H7 (cell line): ENCODE results near the gene VSTM4. TPM values are rescaled to one million over a fixed set of nuclear protein-coding genes. Genes with fewer than 3 reads are reported as not detected.

Source experiments
- DNase-seq: peaks from one replicate; pipeline ENCODE4 v3.0.0; 2012
- H3K27me3 ChIP-seq: 2 replicates; pipeline ENCODE4 v1.6.0; 2011; ENCODE audit warnings: mild to moderate bottlenecking, low read length; ENCODE audit not compliant: control insufficient read depth, insufficient read depth
- H3K36me3 ChIP-seq: replicated peaks from 2 replicates; pipeline ENCODE4 v1.5.1; 2011; ENCODE audit warnings: low read length; ENCODE audit not compliant: control insufficient read depth, insufficient read depth
- H3K4me3 ChIP-seq: 2 replicates; pipeline ENCODE4 v1.5.1; 2011; ENCODE audit warnings: low read depth, mild to moderate bottlenecking, control low read depth, low read length, moderate library complexity; ENCODE audit not compliant: insufficient read depth
- total RNA-seq: library from RNA; depleted of rRNA; stranded (reverse); fragments of >200 nt; shearing (Covaris generic); gene quantifications from 2 replicates; pipeline ENCODE4 v1.2.3, GENCODE V29; 2014; rRNA removed

Gene VSTM4
- 0.31 and 0.44 TPM in 2 replicates for total RNA-seq

- Histone ChIP-seq H3K36me3 (no peaks in the 10 kb centered on the region), H3K4me3 (peak within 1 kb of the TSS; percentile 60), H3K27me3 (peaks cover 13% of the 10 kb centered on the region)
- DNase-seq, result peak; percentile 90
Observed at GRCh38 chr10:49115015-49115795, at the start of gene VSTM4. Gene VSTM4, minus strand, starts transcription at chr10:49115522. Its CDS starts 37 bp downstream, at chr10:49115485.

GRCh38 chr10:49164559-49165188, 49.4 kb upstream of the VSTM4 start:
- peak; percentile 83 for DNase-seq
- Histone ChIP-seq H3K36me3 (no peaks in the 10 kb centered on the region), H3K27me3 (no peaks in the 10 kb centered on the region), H3K4me3 (no peak overlapping the region)

- Histone ChIP-seq H3K4me3 (no peak overlapping the region), H3K27me3 (no peaks in the 10 kb centered on the region)
- no peak for DNase-seq
Observed at GRCh38 chr10:49163741-49164140, 48.4 kb upstream of the VSTM4 start.

GRCh38 chr10:49162761-49163310, 47.5 kb upstream of the VSTM4 start:
- no peak for DNase-seq

More at GRCh38 chr10:49163741-49164140, 48.4 kb upstream of the VSTM4 start:
- H3K36me3 ChIP-seq, result no peaks in the 10 kb centered on the region

GRCh38 chr10:49162063-49162462, 46.7 kb upstream of the VSTM4 start:
- Histone ChIP-seq H3K27me3 (no peaks in the 10 kb centered on the region), H3K4me3 (no peak overlapping the region), H3K36me3 (no peaks in the 10 kb centered on the region)
- no peak for DNase-seq

More at GRCh38 chr10:49162761-49163310, 47.5 kb upstream of the VSTM4 start:
- Histone ChIP-seq H3K27me3 (no peaks in the 10 kb centered on the region), H3K36me3 (no peaks in the 10 kb centered on the region), H3K4me3 (no peak overlapping the region)

- peak; percentile 65 for DNase-seq
- no peaks in the 10 kb centered on the region for H3K27me3 ChIP-seq
- H3K4me3 ChIP-seq, result no peak overlapping the region
- no peaks in the 10 kb centered on the region for H3K36me3 ChIP-seq
Observed at GRCh38 chr10:49161411-49161997, 46.2 kb upstream of the VSTM4 start.

- no peak overlapping the region for H3K4me3 ChIP-seq
- H3K27me3 ChIP-seq, result no peaks in the 10 kb centered on the region
- no peaks in the 10 kb centered on the region for H3K36me3 ChIP-seq
- DNase-seq, result no peak
Observed at GRCh38 chr10:49160814-49161213, 45.5 kb upstream of the VSTM4 start.

GRCh38 chr10:49160110-49160509, 44.8 kb upstream of the VSTM4 start:
- H3K27me3 ChIP-seq, result no peaks in the 10 kb centered on the region
- H3K4me3 ChIP-seq, result no peak overlapping the region
- no peaks in the 10 kb centered on the region for H3K36me3 ChIP-seq
- no peak for DNase-seq

- Histone ChIP-seq H3K27me3 (no peaks in the 10 kb centered on the region), H3K36me3 (no peaks in the 10 kb centered on the region), H3K4me3 (no peak overlapping the region)
- DNase-seq, result no peak
Observed at GRCh38 chr10:49158915-49159314, 43.6 kb upstream of the VSTM4 start.

GRCh38 chr10:49158404-49158803, 43.1 kb upstream of the VSTM4 start:
- Histone ChIP-seq H3K4me3 (no peak overlapping the region), H3K27me3 (no peaks in the 10 kb centered on the region), H3K36me3 (no peaks in the 10 kb centered on the region)
- peak; percentile 61 for DNase-seq

GRCh38 chr10:49157229-49157628, 41.9 kb upstream of the VSTM4 start:
- no peak overlapping the region for H3K4me3 ChIP-seq
- DNase-seq, result no peak
- no peaks in the 10 kb centered on the region for H3K36me3 ChIP-seq
- H3K27me3 ChIP-seq, result no peaks in the 10 kb centered on the region

GRCh38 chr10:49154641-49155040, 39.3 kb upstream of the VSTM4 start:
- H3K27me3 ChIP-seq, result no peaks in the 10 kb centered on the region
- H3K4me3 ChIP-seq, result no peak overlapping the region
- no peaks in the 10 kb centered on the region for H3K36me3 ChIP-seq
- DNase-seq, result no peak

GRCh38 chr10:49153971-49154370, 38.6 kb upstream of the VSTM4 start:
- H3K4me3 ChIP-seq, result no peak overlapping the region
- no peaks in the 10 kb centered on the region for H3K27me3 ChIP-seq
- no peak for DNase-seq
- H3K36me3 ChIP-seq, result no peaks in the 10 kb centered on the region

- no peaks in the 10 kb centered on the region for H3K27me3 ChIP-seq
- no peak overlapping the region for H3K4me3 ChIP-seq
- DNase-seq, result no peak
- H3K36me3 ChIP-seq, result no peaks in the 10 kb centered on the region
Observed at GRCh38 chr10:49153115-49153514, 37.8 kb upstream of the VSTM4 start.

- Histone ChIP-seq H3K36me3 (no peaks in the 10 kb centered on the region), H3K4me3 (no peak overlapping the region), H3K27me3 (no peaks in the 10 kb centered on the region)
- DNase-seq, result no peak
Observed at GRCh38 chr10:49152663-49153062, 37.3 kb upstream of the VSTM4 start.
